HL-60 (cell line): ENCODE measurements around the gene USP38.

ENCODE experiments used
- CTCF ChIP-seq: IDR thresholded peaks from one replicate; pipeline ENCODE4 v1.5.1; 2011; ENCODE audit warnings: low read length, control low read depth, inconsistent platforms; ENCODE audit not compliant: insufficient read depth
- GABPA ChIP-seq: IDR thresholded peaks from 2 replicates; pipeline ENCODE4 v1.6.1; 2012; ENCODE audit warnings: low read depth
- POLR2AphosphoS5 ChIP-seq: IDR thresholded peaks from 2 replicates; pipeline ENCODE4 v1.6.1; 2012; ENCODE audit warnings: low read depth
- REST ChIP-seq: IDR thresholded peaks from 2 replicates; pipeline ENCODE4 v1.6.1; 2012; ENCODE audit warnings: low read depth; ENCODE audit not compliant: insufficient replicate concordance
- SPI1 ChIP-seq: IDR thresholded peaks from 2 replicates; pipeline ENCODE4 v1.6.1; 2012; ENCODE audit warnings: low read depth, mild to moderate bottlenecking, borderline replicate concordance

GRCh38 chr4:143270256-143270838 lies 85.6 kb downstream of the USP38 start:
- TF ChIP-seq CTCF, result no peak
- TF ChIP-seq SPI1, result no peak
- TF ChIP-seq POLR2AphosphoS5, result no peak
- TF ChIP-seq GABPA, result no peak
- no peak for TF ChIP-seq REST
